Fibroblast of the aortic adventitia (primary cell): Measurements from ENCODE around the gene NOL12. TPM values are rescaled to one million over a fixed set of nuclear protein-coding genes. Genes with fewer than 3 reads are reported as not detected.
A peak's percentile ranks its signal among the peaks of the same experiment; 100 is the strongest.

Experiments used
- DNase-seq: peaks from one replicate; pipeline ENCODE4 v3.0.0-alpha.2; 2010; ENCODE audit warnings: low read depth
- H3K4me3 ChIP-seq: 2 replicates; pipeline ENCODE4 v1.5.1; 2011; ENCODE audit warnings: low read depth, mild to moderate bottlenecking, control low read depth, low read length, moderate library complexity
- CTCF ChIP-seq: IDR thresholded peaks from 2 replicates; pipeline ENCODE4 v1.5.1; 2011; ENCODE audit warnings: mild to moderate bottlenecking, low read length, control low read depth, inconsistent platforms; ENCODE audit not compliant: insufficient read depth
- total RNA-seq: library from RNA; depleted of rRNA; stranded (reverse); fragments of >200 nt; gene quantifications from 2 replicates; pipeline ENCODE4 v1.2.3, GENCODE V29; 2012; ENCODE audit warnings: low replicate concordance

NOL12 gene
- total RNA-seq, 1 donor: 12.7 TPM

GRCh38 chr22:37675930-37676735 lies 10.0 kb upstream of the NOL12 start:
- no peak for TF ChIP-seq CTCF
- no peak for DNase-seq
- H3K4me3 ChIP-seq: peak overlapping the region; percentile 72

- peak; percentile 96 for DNase-seq
- peak overlapping the region; percentile 72 for H3K4me3 ChIP-seq
- TF ChIP-seq CTCF: no peak
Observed at GRCh38 chr22:37676736-37677492, 9.2 kb upstream of the NOL12 start.

GRCh38 chr22:37677493-37677974 lies 8.6 kb upstream of the NOL12 start:
- peak overlapping the region; percentile 72 for H3K4me3 ChIP-seq
- no peak for TF ChIP-seq CTCF
- DNase-seq: no peak

- TF ChIP-seq CTCF: no peak
- peak overlapping the region; percentile 72 for H3K4me3 ChIP-seq
- DNase-seq: no peak
Observed at GRCh38 chr22:37678372-37678771, 7.8 kb upstream of the NOL12 start.

- H3K4me3 ChIP-seq: peak overlapping the region; percentile 5
- no peak for TF ChIP-seq CTCF
- DNase-seq: no peak
Observed at GRCh38 chr22:37679670-37680069, 6.5 kb upstream of the NOL12 start.

GRCh38 chr22:37680191-37680851 lies 5.8 kb upstream of the NOL12 start:
- no peak for DNase-seq
- no peak for TF ChIP-seq CTCF

More at GRCh38 chr22:37680191-37680851, 5.8 kb upstream of the NOL12 start:
- H3K4me3 ChIP-seq: no peak overlapping the region
